22Rv1 (cell line): ENCODE results near the gene SNAPC4.

Experiments used
- H3K27ac ChIP-seq: fragments of 450-650 bp; 2 replicates; pipeline ENCODE4 v1.5.1; 2017
- CTCF ChIP-seq: fragments of 450-650 bp; IDR thresholded peaks from 2 replicates; pipeline ENCODE4 v1.5.1; 2017; ENCODE audit warnings: mild to moderate bottlenecking
- ZFX ChIP-seq: fragments of 450-650 bp; IDR thresholded peaks from 2 replicates; pipeline ENCODE4 v1.6.1; 2017; ENCODE audit warnings: antibody characterized with exemption, borderline replicate concordance

SNAPC4 gene

GRCh38 chr9:136423432-136424146, 23.6 kb upstream of the SNAPC4 start:
- TF ChIP-seq CTCF = no peak
- TF ChIP-seq ZFX = no peak
- H3K27ac ChIP-seq = no peak overlapping the region

- H3K27ac ChIP-seq = no peak overlapping the region
- TF ChIP-seq ZFX (no peak), CTCF (no peak)
These were observed 22.9 kb upstream of the SNAPC4 start for GRCh38 chr9:136422876-136423275.

GRCh38 chr9:136421791-136422190, 21.8 kb upstream of the SNAPC4 start:
- no peak overlapping the region for H3K27ac ChIP-seq
- TF ChIP-seq ZFX (no peak), CTCF (no peak)

- no peak for TF ChIP-seq CTCF
- no peak for TF ChIP-seq ZFX
- no peak overlapping the region for H3K27ac ChIP-seq
These were observed 19.1 kb upstream of the SNAPC4 start for GRCh38 chr9:136419092-136419420.

GRCh38 chr9:136418182-136419091, 18.5 kb upstream of the SNAPC4 start:
- TF ChIP-seq ZFX (no peak), CTCF (no peak)
- no peak overlapping the region for H3K27ac ChIP-seq

GRCh38 chr9:136416914-136417313, 16.9 kb upstream of the SNAPC4 start:
- H3K27ac ChIP-seq = no peak overlapping the region
- TF ChIP-seq CTCF = no peak
- no peak for TF ChIP-seq ZFX

GRCh38 chr9:136416427-136416826, 16.5 kb upstream of the SNAPC4 start:
- no peak overlapping the region for H3K27ac ChIP-seq

More at GRCh38 chr9:136416427-136416826, 16.5 kb upstream of the SNAPC4 start:
- TF ChIP-seq ZFX (no peak), CTCF (no peak)
